Activated CD4-positive, alpha-beta T cell treated with anti-CD3 and anti-CD28 coated beads, Interleukin-2, amount 50 U/mL, for 16 hours (primary cell): ENCODE data around the gene TMEM214.
"Not testable (repeated sequence)": the region's sequence is repeated elsewhere in the genome, so short reads cannot be mapped to it uniquely, and the experiment has no call there.

Experiments
- DNase-seq: peaks from one replicate; pipeline ENCODE4 v3.0.0-alpha.2; 2020

TMEM214 gene

GRCh38 chr2:27071990-27072830 is 39.4 kb downstream of the TMEM214 start:
- DNase-seq, result peak; percentile 31

- no peak for DNase-seq
These were observed 40.2 kb downstream of the TMEM214 start for GRCh38 chr2:27072920-27073319.

DNA sequence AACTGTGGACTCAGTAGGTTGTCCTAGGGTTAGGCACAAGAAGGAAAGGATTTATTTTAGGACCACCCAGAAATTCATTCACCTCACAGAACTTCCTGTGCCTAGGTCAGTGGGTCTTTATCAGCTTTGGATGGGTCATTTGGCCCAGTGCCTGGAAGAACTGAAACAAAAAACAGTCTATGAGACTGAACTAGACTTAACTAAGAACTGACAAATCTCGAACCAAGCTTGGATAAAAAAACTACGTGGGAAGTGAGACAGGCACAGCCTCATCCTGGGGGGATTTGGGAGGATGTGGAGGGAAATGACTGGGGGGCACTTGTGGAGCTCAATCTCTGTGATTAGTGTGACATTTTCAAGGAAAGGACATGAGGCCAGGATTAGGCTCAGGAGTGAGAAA is 41.0 kb downstream of the TMEM214 start:
- DNase-seq, result no peak

- DNase-seq, result peak; percentile 33
These were observed 42.2 kb downstream of the TMEM214 start for GRCh38 chr2:27074738-27075565.

- DNase-seq, result not testable (repeated sequence)
These were observed 42.8 kb downstream of the TMEM214 start for GRCh38 chr2:27075566-27075871.

DNA sequence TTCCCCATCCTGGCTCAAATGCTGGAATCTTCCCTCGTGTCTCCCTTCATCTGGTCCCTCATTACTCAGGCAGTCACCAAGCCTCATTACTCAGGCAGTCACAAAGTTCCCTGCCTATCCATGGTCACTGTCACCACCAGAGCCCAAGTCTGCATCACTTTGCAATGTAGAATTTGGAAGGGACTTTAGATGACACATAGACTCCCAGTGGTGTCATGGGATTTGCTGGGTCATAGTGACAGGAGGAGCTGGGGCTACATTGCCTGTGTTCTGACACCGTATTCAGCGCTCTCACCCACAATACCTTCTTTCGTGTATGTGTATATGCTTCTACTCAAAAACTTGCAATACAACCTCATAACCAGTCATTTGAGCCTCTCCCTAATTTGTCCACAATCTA is 43.6 kb downstream of the TMEM214 start:
- DNase-seq, result no peak

GRCh38 chr2:27077231-27077630 is 44.5 kb downstream of the TMEM214 start:
- DNase-seq, result no peak

- no peak for DNase-seq
These were observed 45.8 kb downstream of the TMEM214 start, which contains the start of gene EMILIN1 for GRCh38 chr2:27078267-27079194. EMILIN1 (plus strand) TSS chr2:27078615; CDS start chr2:27079066, 451 bp downstream.

- DNase-seq, result no peak
These were observed 46.7 kb downstream of the TMEM214 start for GRCh38 chr2:27079233-27080139.

DNA sequence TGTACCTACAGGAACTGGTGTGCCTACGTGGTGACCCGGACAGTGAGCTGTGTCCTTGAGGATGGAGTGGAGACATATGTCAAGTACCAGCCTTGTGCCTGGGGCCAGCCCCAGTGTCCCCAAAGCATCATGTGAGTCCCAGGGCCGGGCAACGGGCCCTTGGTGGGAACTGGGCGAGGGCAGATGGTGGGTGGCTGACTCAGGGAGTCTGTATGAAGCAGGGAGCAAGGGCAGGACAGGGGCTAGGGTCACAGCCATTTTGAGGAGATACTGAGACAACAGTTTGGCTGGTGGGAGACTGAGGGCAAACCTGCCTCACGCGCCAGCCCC is 47.3 kb downstream of the TMEM214 start:
- no peak for DNase-seq

DNA sequence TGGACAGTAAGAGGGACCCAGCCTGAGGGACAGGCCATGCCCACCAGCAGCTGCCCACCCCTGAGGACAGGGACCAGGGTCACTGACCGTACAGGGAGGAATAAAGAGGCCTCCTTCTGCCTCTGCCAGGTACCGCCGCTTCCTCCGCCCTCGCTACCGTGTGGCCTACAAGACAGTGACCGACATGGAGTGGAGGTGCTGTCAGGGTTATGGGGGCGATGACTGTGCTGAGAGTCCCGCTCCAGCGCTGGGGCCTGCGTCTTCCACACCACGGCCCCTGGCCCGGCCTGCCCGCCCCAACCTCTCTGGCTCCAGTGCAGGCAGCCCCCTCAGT is 47.8 kb downstream of the TMEM214 start:
- DNase-seq, result no peak

DNA sequence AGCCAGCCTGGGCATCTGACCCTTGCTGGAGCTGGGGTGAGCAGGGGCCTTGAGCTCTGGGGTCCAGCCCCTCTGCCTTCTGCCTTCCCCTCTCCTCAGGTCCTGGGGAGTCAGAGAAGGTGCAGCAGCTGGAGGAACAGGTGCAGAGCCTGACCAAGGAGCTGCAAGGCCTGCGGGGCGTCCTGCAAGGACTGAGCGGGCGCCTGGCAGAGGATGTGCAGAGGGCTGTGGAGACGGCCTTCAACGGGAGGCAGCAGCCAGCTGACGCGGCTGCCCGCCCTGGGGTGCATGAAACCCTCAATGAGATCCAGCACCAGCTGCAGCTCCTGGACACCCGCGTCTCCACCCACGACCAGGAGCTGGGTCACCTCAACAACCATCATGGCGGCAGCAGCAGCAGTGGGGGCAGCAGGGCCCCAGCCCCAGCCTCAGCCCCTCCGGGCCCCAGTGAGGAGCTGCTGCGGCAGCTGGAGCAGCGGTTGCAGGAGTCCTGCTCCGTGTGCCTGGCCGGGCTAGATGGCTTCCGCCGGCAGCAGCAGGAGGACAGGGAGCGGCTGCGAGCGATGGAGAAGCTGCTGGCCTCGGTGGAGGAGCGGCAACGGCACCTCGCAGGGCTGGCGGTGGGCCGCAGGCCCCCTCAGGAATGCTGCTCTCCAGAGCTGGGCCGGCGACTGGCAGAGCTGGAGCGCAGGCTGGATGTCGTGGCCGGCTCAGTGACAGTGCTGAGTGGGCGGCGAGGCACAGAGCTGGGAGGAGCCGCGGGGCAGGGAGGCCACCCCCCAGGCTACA is 49.4 kb downstream of the TMEM214 start:
- no peak for DNase-seq

- DNase-seq, result no peak
These were observed 50.1 kb downstream of the TMEM214 start for GRCh38 chr2:27082773-27083409.

DNA sequence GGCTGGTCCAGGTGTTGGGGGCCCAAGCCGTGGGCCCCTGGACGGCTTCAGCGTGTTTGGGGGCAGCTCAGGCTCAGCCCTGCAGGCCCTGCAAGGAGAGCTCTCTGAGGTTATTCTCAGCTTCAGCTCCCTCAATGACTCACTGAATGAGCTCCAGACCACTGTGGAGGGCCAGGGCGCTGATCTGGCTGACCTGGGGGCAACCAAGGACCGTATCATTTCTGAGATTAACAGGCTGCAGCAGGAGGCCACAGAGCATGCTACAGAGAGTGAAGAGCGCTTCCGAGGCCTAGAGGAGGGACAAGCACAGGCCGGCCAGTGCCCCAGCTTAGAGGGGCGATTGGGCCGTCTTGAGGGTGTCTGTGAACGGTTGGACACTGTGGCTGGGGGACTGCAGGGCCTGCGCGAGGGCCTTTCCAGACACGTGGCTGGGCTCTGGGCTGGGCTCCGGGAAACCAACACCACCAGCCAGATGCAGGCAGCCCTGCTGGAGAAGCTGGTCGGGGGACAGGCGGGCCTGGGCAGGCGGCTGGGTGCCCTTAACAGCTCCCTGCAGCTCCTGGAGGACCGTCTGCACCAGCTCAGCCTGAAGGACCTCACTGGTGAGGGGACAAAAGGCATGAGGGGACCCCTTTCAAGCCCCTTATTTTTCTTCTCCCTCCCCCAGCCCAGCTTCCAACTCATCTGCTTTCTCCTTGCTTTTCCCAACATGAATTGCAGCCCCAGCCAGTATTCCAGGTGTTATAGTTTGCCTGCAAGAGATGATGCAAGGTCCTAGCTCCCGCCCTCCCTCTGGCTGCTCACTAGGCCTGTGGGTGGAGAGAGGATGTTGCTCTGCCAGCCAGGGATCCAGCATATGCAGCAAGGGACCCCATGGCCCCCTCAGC is 50.9 kb downstream of the TMEM214 start:
- DNase-seq, result no peak

DNA sequence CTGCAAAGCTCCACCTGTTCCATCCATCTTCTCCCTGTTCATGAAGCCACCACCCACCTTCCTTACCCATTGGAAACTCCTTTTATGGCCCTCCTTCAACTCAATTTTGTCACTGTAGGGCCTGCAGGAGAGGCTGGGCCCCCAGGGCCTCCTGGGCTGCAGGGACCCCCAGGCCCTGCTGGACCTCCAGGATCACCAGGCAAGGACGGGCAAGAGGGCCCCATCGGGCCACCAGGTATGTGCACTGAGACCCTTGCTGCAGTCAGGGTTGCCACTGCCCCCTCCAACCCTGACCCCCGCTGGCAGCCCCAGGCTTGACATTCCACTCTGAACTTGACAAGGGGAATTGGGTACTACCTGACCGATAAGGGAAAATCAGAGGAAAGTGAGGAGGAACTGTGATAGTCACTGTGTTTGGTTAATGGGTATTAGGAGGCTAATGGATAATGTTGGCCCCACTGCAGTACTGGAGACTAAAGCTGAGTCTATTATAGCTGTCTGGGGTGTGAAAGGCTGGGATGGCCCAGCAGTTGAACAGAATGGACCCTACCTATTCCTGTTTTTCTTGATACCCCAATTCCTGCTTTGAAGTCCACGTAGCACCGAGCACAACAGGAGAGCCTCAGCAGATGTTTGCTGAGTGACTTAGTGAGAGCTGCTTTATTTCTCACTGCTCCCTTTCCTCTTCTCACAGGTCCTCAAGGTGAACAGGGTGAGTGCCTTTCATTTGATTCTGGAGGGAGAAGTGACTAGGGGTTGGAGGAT is 51.7 kb downstream of the TMEM214 start:
- no peak for DNase-seq

- no peak for DNase-seq
These were observed 52.4 kb downstream of the TMEM214 start for GRCh38 chr2:27085062-27085672.

DNA sequence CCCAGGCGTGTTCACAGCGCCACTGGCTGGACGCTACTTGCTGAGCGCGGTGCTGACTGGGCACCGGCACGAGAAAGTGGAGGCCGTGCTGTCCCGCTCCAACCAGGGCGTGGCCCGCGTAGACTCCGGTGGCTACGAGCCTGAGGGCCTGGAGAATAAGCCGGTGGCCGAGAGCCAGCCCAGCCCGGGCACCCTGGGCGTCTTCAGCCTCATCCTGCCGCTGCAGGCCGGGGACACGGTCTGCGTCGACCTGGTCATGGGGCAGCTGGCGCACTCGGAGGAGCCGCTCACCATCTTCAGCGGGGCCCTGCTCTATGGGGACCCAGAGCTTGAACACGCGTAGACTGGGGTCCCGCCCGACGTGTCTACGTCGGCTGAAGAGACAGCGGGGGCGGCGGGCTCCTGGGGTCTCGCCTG is 52.9 kb downstream of the TMEM214 start:
- peak; percentile 44 for DNase-seq

- DNase-seq, result peak; percentile 98
These were observed 53.4 kb downstream of the TMEM214 start for GRCh38 chr2:27086090-27086723.
